HuH-7.5 (cell line): ENCODE results near the gene PARP6.

Source experiments
- DNase-seq: peaks from one replicate; pipeline ENCODE4 v3.0.0; 2011; ENCODE audit warnings: low spot score

The PARP6 gene, protein sequence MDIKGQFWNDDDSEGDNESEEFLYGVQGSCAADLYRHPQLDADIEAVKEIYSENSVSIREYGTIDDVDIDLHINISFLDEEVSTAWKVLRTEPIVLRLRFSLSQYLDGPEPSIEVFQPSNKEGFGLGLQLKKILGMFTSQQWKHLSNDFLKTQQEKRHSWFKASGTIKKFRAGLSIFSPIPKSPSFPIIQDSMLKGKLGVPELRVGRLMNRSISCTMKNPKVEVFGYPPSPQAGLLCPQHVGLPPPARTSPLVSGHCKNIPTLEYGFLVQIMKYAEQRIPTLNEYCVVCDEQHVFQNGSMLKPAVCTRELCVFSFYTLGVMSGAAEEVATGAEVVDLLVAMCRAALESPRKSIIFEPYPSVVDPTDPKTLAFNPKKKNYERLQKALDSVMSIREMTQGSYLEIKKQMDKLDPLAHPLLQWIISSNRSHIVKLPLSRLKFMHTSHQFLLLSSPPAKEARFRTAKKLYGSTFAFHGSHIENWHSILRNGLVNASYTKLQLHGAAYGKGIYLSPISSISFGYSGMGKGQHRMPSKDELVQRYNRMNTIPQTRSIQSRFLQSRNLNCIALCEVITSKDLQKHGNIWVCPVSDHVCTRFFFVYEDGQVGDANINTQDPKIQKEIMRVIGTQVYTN

GRCh38 chr15:72272213-72272996 lies at the start of gene PARP6:
Gene PARP6, minus strand, starts transcription at chr15:72272554. Its CDS starts 5,077 bp downstream, at chr15:72267477.
- DNase-seq = peak; percentile 98

DNA sequence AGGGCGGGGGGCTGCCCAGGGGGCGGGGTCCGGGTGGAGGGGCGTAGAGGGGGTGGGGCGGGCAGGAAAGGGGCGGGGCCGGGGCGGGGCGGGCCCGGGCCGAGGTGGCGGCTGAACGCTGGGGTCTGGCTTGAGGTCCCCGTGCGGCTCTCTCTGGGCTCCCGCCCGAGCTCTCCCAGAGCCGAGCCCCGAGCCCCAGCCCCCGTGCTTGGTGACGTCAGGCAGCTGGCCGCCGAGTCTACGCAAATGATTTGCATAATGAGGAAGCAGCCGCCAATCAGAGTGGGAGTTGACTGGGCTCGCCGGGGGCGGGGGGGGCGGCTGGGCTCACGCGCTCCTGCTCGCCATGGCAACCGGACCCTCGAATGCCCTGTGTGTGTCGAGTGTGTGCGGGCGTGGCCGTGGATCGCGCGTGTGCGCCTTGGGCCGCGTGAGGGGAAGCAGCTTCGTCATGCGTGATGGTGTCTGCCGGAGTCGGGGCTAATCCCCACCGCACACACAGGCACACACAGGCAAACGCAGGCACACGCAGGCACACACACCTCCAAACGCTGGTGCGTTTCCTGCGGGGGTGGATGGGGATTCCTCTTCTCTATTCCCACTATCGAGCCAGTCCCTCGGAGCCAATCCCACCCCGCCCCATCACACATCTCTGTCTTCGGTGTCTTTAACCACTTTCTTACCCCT lies 47.8 kb upstream of the PARP6 start, which contains the start of gene CELF6:
TSS of gene CELF6 (minus strand) at position 173 of the 687 bp plus-strand sequence. CDS start 283 bp downstream, outside the sequence.
- DNase-seq = peak; percentile 95

GRCh38 chr15:72319360-72319984 lies 47.1 kb upstream of the PARP6 start:
- DNase-seq = peak; percentile 90

- no peak for DNase-seq
Observed at GRCh38 chr15:72318408-72318942, 46.1 kb upstream of the PARP6 start.

DNA sequence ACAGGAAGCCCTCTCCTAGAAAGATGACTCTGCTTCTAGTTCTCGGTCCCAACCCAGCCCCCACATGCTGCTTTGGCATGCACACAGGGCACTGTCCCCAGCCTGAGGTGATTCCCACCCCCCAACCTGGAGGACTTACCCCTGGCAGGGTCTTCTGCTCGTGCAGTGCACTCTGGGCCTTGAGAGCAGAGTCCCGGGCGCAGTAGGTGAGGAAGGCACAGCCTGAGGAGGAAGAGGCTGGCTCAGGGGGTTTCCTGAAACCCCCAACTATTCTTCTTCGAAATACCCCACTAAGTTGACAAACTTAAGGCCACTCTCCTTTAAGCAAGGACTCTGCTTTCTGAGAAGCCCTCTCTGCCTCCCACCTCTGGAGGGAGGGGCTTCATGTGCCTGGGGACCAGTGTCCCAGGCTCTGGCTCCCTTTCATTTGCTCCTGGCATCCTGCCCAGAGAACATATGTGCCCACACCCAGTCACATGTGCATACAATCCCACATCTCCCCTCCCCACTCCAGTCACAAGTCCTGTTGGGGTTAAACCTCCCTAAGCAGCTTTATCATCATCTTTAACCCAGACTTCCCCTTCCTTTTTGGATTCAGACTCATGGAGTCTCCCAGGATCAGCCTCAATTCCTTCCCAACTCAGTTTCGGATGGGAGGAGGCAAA lies 43.5 kb upstream of the PARP6 start:
- no peak for DNase-seq

DNA sequence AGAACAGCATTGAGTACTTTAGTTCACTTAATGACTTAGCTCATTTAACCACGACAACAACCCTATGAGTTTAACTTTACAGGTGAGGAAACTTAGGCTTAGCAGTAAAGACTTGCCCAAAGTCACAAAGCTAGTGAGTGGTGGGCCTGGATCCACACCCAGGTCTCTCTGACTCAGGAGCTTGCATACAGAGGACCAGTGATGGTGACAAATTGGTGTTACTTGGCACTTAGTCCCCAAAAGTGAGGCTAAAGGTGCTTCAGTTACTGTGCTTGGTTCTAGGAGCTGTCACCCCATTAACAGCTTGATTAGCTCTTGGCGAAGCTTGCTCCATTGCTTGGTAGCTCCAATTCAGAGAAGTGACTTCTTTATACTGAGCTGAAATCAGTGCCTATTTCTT lies 41.5 kb upstream of the PARP6 start:
- no peak for DNase-seq

GRCh38 chr15:72313448-72313840 lies 41.1 kb upstream of the PARP6 start:
- no peak for DNase-seq

- peak; percentile 93 for DNase-seq
Observed at GRCh38 chr15:72312605-72313447, 40.5 kb upstream of the PARP6 start.

GRCh38 chr15:72307026-72307425 lies 34.7 kb upstream of the PARP6 start:
- no peak for DNase-seq

- no peak for DNase-seq
Observed at GRCh38 chr15:72306211-72306785, 33.9 kb upstream of the PARP6 start.

DNA sequence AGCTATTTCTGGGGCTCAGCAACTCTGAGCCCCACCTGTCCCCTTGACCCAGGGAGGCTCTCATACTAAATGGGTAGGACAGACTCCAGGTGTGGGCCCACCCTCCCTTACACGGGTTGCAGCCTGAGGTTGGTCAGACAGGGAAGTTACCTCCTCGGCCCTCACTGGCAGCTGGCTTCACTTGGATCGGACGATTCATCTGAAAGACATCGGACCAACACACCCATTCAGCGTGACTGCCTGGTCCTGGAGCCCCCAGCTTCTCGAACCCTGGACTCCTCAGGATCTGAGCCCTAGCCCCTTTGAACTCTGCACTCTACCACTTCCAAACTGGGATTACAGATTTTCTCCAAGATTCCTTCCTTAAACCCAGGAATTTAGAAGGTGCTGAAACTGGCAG lies 32.2 kb upstream of the PARP6 start:
- DNase-seq = no peak

DNA sequence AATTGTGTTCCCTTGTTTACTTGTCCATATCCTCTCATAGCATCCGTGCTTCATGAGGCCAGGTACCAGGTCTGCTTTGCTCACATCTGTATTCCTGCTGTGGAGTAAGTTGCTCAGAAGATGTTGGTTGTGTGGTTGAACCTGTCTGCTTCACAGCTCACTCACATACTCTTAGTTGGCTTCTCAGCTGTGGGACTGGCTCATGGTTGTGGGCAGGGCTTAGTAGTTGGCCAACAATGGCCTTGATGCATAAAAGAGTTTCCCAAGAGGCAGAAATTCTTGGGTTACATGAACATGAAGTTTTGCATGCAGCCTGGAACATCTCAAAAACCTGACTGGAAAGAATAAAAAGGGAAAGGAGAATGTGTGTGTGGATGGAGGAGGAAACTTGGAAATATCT lies 30.6 kb upstream of the PARP6 start:
- DNase-seq = no peak

DNA sequence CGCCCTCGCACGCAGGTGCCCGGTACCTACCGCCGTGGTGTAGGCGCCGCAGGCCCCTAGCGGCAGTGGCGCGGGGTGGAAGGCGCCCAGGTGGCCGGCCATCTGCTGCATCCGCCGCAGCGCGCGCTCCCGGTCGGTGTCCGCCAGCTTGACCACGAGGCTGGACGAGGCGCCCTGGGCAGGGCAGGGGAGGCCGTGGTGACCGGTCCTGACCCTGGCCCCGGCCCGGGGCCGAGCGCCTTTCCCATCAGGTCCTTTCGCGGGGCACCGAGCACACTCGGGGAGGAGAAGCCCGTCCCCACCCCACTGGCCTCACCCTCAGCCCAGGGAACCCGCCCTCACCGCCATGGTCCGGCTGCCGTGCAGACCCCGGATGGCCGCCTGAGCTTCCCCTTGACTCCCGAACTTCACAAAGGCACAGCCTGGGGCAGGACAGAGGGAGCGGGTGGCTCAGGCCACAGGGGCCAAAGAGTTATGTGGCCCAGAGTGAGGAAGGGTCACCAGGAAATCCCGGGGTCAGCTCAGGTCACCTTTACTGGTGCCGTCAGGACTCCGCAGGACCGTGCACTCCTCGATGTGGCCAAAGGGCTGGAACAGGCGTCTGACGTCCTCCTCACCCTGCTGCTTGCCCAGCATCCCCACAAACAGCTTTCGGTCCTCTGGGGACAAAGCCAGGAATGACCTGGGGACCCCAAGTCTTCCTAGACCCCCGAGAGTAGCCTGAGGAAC lies 17.4 kb upstream of the PARP6 start:
- DNase-seq = no peak

- DNase-seq = no peak
Observed at GRCh38 chr15:72288796-72289596, 16.6 kb upstream of the PARP6 start.

DNA sequence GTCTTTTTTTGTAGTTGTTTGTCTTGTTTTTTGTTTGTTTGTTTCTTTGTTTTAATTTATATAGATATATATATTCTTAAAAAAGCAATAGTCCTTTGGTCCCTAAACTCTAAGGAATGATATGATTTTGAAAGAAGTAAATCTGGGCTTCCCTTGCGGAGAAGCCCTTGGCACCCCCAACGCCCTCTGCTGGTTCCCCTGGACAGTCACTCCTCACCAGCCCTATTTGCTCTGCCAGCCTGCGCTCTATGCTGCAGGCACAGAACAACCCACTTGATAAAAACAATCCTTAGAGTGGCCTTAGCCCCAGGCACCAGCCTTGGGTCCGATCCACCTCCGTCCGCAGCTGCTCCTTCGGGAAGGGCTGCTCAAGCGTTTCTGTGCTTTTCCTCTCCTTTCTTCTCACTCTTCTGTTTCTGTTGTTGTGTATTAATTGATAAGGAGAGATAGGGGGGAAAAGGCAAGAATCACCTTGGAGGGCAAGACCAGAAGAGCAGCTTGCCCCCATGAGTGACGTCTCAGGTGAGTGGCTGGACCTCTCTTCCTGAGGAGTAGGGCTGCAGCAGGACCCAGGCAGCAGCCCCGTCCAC lies 13.7 kb upstream of the PARP6 start:
- peak; percentile 85 for DNase-seq

GRCh38 chr15:72285402-72285801 lies 13.0 kb upstream of the PARP6 start:
- DNase-seq = no peak

DNA sequence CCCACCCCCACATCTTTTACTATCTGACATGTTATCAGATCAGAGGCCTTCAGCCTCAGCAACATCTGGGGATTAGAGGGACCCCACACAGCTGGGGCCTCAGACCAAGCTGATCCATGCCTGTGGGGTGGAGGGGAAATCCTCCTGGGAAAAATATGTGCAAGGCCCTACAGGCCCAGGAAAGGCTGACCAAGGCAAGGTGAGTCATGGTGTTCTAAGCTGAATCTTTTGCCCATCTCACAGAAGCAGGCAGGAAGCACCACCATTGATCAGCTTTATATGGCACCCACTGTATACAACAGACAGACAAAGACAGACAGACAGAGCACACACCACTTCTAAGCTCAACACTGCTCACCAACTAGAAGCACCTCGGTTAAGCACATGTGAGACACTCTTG lies 12.4 kb upstream of the PARP6 start:
- DNase-seq = no peak

- DNase-seq = no peak
Observed at GRCh38 chr15:72281713-72282112, 9.4 kb upstream of the PARP6 start.
